ENCODE measurements around the gene C6orf89.

Gene C6orf89

DNA sequence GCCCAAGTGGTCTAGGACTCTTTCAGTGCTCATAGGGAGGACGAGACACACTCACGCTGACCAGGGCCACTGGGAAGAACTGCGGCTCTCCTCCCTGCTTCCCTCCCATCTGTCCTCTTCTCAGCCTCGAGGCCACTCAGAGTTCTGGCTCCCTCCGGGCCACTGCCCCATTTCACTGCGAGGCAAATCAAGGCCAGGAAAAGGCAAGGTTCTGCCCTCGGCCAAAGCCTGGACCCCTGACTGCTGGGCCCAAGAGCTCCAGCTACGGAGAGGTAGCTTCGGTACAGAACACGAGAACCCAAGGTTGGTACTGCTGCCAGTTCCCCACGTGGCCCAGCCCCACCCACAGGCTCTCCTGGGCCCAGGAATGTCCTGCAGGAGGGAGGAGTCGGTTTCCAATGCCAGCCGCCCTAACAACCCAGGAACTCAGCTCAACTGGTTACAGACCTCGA is 83.5 kb downstream of the C6orf89 start:
- no peak for DNase-seq (ENCODE audit: low read depth)
- in situ Hi-C loops (cut with HindIII; ENCODE audit: low sequenced_read_pairs): no loop called here
- TF ChIP-seq, protein P1, sequence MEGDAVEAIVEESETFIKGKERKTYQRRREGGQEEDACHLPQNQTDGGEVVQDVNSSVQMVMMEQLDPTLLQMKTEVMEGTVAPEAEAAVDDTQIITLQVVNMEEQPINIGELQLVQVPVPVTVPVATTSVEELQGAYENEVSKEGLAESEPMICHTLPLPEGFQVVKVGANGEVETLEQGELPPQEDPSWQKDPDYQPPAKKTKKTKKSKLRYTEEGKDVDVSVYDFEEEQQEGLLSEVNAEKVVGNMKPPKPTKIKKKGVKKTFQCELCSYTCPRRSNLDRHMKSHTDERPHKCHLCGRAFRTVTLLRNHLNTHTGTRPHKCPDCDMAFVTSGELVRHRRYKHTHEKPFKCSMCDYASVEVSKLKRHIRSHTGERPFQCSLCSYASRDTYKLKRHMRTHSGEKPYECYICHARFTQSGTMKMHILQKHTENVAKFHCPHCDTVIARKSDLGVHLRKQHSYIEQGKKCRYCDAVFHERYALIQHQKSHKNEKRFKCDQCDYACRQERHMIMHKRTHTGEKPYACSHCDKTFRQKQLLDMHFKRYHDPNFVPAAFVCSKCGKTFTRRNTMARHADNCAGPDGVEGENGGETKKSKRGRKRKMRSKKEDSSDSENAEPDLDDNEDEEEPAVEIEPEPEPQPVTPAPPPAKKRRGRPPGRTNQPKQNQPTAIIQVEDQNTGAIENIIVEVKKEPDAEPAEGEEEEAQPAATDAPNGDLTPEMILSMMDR (IDR thresholded peaks at IDR 0.05; ENCODE audit: low read depth, low read length, missing control alignments): no peak
- H3K4me3 ChIP-seq (ENCODE audit: low read depth, low read length): no peak overlapping the region

DNA sequence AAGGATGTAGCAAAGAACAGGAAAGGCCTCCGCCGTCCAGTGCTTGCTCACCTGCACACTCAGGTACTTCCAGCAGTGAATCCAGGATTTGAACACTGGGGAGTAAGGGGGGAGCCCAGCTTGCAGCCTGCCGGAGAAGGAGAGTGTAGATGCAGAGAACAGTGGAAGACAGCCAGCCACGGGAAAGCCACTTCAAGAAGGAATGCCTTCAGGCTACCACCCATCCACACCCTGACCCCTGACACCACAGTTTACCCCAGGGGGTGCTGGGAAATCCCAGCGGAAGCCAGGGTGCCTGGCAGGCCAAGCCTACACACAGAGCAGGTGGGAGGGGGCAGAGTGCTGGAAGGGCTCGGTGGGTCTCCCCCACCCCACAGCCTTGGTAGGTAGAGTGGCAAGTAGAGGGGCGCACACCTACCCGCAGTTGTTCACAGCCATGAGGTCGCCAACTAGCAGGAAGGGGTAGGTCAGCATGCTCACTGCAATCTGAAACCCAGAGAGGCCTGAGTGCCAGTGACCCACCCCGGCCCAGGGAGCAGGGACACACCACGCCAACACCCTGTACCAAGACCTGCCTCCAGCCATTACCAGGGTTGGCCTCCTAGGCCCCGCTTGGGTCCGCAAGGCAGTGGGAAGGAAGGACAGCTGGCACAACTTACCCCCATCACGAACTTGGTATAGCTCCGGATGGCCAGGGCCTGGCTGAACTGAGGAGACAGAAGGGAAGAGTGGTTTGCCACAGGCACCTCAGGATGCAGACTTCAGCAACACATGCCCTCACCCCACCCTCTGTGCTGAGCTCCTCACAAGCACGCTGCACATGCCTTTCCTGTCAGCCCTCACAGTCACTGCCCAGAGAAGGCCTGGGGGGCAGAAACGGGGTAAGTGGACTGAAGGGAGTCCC is 84.5 kb downstream of the C6orf89 start:
- TF ChIP-seq, protein P1 (IDR thresholded peaks at IDR 0.05; ENCODE audit: low read depth, low read length, missing control alignments): no peak
- no peak overlapping the region for H3K4me3 ChIP-seq (ENCODE audit: low read depth, low read length)
- in situ Hi-C loops (cut with HindIII; ENCODE audit: low sequenced_read_pairs): no loop called here
- DNase-seq (ENCODE audit: low read depth): no peak

DNA sequence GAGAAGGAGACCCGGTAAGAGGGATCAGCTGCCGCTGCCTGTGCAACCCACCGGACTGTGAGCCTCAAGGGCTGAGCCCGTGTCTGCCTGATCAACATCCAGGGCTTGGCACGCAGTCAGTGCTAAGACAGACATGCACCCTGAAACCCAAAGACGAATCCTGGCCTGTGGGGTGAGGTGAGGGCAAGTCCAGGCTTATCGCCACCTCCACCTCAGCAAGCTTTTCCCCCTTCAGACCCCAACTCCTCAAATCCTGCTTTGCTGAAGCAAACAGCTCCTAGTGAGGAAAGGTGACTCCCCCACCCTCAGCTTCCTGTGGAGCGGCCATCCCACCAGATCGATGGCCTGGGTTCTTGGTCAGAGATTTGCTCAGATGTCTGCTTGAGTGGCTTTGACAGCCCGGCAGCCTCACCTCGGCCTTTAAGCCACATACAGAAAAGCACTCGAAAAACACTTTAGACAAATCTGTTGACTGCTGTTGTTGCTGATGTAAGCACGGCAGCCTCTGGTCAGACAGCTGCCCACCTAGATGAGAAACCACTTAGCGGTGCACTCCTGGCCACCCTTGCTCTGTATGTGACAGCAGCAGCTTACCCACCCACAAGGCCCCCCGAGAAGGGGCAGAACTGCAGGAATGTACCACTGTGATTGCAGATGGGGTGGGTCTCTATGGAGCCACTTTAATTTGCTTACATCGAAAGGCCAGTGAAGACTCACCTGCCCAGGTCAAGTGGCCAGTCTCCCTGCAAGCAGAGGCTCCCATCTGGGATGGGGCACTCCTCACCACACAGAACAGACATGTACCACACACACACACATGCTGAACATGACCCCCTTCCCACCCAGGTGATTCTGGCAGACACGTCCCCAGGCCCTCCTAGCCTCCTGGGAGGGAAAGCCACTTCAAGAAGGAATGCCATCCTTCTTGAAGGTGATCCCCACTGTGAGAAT is 85.4 kb downstream of the C6orf89 start:
- H3K4me3 ChIP-seq (ENCODE audit: low read depth, low read length): no peak overlapping the region
- no peak for DNase-seq (ENCODE audit: low read depth)
- TF ChIP-seq, protein P1 (IDR thresholded peaks at IDR 0.05; ENCODE audit: low read depth, low read length, missing control alignments): no peak
- in situ Hi-C loops (cut with HindIII; ENCODE audit: low sequenced_read_pairs): no loop called here

DNA sequence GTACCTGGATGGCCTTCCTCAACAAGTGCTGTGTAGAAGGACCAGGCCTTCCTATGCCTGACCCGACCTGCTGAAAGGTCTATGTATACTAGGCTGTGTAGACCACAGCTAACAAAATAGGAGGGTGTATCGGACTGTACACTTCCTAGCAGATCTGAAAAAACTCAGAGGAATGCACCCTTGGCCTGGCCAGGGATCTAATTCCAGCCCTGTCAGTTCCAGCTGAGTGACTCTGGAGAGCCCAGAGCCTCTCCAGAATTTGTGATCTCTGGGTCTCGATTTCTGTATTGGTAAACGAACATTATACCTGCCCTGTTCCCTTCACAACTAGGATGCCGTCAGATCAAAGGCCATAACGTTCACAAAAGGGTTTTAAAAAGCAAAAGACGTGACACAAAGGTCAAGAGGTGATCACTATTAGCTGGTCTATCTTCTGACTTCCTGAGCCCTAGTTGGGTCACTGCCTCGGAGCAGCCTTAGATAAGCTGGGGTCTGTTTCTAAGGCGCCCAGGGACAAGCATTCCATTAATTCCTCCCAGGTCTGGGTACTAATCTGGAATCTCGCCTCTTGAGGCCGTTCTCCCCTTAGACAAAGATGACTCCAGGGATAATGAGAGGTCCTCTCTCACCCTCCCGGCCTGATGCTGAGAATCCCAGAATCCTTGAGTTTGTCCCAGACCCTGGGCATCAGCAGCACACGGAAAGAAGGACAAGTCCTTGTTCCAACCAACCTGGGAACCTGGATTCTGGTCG is 86.3 kb downstream of the C6orf89 start:
- no peak overlapping the region for H3K4me3 ChIP-seq (ENCODE audit: low read depth, low read length)
- DNase-seq (ENCODE audit: low read depth): no peak
- in situ Hi-C loops (cut with HindIII; ENCODE audit: low sequenced_read_pairs): no loop called here
- TF ChIP-seq, protein P1 (IDR thresholded peaks at IDR 0.05; ENCODE audit: low read depth, low read length, missing control alignments): no peak

DNA sequence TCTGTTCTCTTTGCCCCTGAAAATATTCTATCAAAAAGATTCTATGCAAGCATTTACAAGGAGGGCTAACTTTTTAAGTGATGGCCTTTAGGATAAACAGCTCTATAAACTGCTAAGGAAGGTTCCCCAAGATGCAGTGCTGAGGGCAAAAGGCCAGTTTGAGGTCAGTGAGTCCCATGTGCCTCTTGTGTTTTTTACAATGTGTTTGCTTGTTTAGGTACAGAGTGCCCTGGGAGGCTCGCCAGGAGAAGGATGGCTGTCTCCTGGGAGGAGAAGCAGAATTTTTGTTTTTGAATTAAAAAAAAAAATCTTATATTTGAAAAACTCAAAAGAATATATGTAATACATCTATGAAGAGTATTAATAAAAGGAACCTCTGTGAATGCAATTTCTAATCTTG is 87.4 kb downstream of the C6orf89 start:
- TF ChIP-seq, protein P1 (IDR thresholded peaks at IDR 0.05; ENCODE audit: low read depth, low read length, missing control alignments): no peak
- H3K4me3 ChIP-seq (ENCODE audit: low read depth, low read length): no peak overlapping the region
- in situ Hi-C loops (cut with HindIII; ENCODE audit: low sequenced_read_pairs): no loop called here
- DNase-seq (ENCODE audit: low read depth): no peak

DNA sequence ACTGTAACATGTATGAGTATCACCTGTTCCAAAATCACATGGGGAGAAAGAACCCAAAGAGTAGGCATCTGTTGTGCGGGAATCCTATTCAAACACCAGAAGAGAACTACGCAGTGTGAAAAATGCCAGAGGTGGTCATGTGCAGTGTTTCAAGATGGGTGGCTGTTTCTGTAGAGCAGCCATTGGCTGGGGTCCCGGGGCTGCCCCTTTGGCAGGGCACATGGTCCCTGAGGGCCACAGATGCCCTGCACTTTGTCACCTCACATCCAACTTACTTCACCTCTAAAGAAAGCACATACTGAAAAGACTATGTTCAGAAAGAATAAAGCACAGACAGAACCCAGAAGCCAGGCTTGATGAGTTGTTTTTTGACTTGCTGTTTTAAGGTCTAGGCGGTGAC is 87.9 kb downstream of the C6orf89 start:
- no peak for DNase-seq (ENCODE audit: low read depth)
- H3K4me3 ChIP-seq (ENCODE audit: low read depth, low read length): no peak overlapping the region
- in situ Hi-C loops (cut with HindIII; ENCODE audit: low sequenced_read_pairs): no loop called here
- TF ChIP-seq, protein P1 (IDR thresholded peaks at IDR 0.05; ENCODE audit: low read depth, low read length, missing control alignments): no peak

Data from astrocyte of the cerebellum (primary cell).